H1 (cell line): ENCODE data around the gene BLOC1S1. TPM values are rescaled to one million over a fixed set of nuclear protein-coding genes. Genes with fewer than 3 reads are reported as not detected.

Experiments
- JUND ChIP-seq: IDR thresholded peaks from 2 replicates; pipeline ENCODE4 v1.6.1; 2011; ENCODE audit warnings: mild to moderate bottlenecking, improper control_type of control experiment, low read length
- KDM1A ChIP-seq: fragments of 200-600, 300-600 bp; sonication (generic); IDR thresholded peaks from 2 replicates; pipeline ENCODE4 v1.7.1; 2016; ENCODE audit warnings: mild to moderate bottlenecking, low read length, borderline replicate concordance
- RXRA ChIP-seq: IDR thresholded peaks from 2 replicates; pipeline ENCODE4 v1.6.1; 2011; ENCODE audit warnings: low read depth, mild to moderate bottlenecking, low read length, moderate library complexity; ENCODE audit not compliant: insufficient read depth
- polyA plus RNA-seq, 7 experiments: library from polyadenylated mRNA; depleted of rRNA in 3 of 7; stranded (reverse) in 5 of 7; unstranded in 2 of 7; fragments of >200 nt in 5 of 7; fragments of 200-250 nt in 2 of 7; gene quantifications; 1 replicate in 5 of 7; 2 replicates in 1 of 7; 4 replicates in 1 of 7; pipeline versions ENCODE4 v1.2.1 to v1.2.3, GENCODE V29; 2011 to 2013; ENCODE audit warnings: missing spikeins in 2 of 7, mixed read lengths in 2 of 7
- total RNA-seq: library from RNA; stranded (reverse); fragmentation: NEBNext Ultra II Directional; extraction: Animal tissue kit (Norgen Biotek cat#: 25700); gene quantifications from 2 replicates; pipeline ENCODE4 v1.2.1, GENCODE V29; 2021

BLOC1S1 gene
- total and polyA plus RNA-seq, 2 of the 8 experiments (the other 6 are each of a cell fraction or from before 2014, with no cell fraction given): 91.1 to 185 TPM

DNA sequence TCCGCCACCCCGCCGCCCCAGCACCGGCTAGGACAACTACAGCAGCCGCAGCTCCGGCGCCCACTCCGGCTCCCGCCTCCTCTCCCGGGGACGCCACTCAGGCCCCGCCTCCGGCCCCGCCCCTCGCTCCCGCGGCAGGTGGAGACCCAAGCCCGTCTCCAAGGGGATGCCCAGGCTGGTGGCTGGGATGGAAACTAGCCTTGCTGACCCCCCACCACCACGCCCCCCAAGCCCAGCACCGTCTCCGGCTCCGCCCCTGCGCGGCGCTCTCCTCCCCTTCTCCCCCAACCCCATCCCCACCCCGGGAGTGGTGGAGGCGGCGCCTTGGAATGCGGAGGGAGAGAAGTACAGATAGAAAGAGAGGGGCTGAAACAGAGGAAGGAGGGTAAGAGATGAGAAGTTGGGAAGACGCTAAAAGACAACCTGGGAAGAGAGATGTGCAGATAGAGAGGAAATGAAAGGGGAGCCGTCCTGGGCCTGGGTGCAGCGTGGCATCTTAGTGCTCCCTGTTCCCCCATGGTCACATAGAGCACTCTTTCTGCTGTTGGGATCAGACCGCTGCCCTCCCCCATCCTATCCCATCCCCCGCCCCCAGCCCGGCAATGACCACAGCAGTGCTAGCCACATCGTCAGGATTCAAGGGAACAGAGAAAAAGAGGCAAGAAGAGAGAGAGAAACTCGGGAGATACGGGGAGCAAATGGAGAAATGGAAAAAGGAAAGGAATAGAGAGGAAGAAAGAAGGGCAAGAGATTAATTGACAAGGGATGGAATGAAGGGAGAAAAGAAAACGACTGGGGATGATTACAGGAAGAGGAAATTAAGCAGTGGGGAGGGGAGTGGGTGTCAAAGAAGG lies 7.8 kb upstream of the BLOC1S1 start, which contains the start of gene ITGA7 (continued):
- TF ChIP-seq KDM1A: peak; percentile 88; the same call in 1 of the 2 replicates
- TF ChIP-seq JUND: no peak
- no peak for TF ChIP-seq RXRA
- TF ChIP-seq, all 59 proteins: peak for 10
